K562 (cell line): ENCODE results near the gene ABAT. TPM values are rescaled to one million over a fixed set of nuclear protein-coding genes. Genes with fewer than 3 reads are reported as not detected.

ENCODE experiments used
- CHD4 ChIP-seq: fragments of 200-600 bp; sonication (generic); IDR thresholded peaks from 3 replicates; pipeline ENCODE4 v1.6.1; 2012; ENCODE audit warnings: low read depth, mild to moderate bottlenecking, mixed read lengths, low read length, inconsistent platforms; ENCODE audit not compliant: insufficient read depth, insufficient replicate concordance, poor library complexity, severe bottlenecking
- SMARCC2 ChIP-seq: fragments of 450-650 bp; IDR thresholded peaks from 2 replicates; pipeline ENCODE4 v1.6.1; 2017; ENCODE audit warnings: antibody characterized with exemption, moderate library complexity, mild to moderate bottlenecking, low read depth
- ZNF24 ChIP-seq: fragments of 450-650 bp; IDR thresholded peaks from 2 replicates; pipeline ENCODE4 v1.6.1; 2016
- polyA plus RNA-seq, 8 experiments: library from polyadenylated mRNA; depleted of rRNA in 4 of 8; stranded (reverse) in 5 of 8; unstranded in 3 of 8; fragments of >200 nt; fragmentation: Nextera tagmentation in 2 of 8; fragmentation: Illumina TruSeq in 1 of 8; extraction: Ambion mirVana in 2 of 8; extraction: Trizol in 1 of 8; gene quantifications; 2 replicates each; pipeline versions ENCODE4 v1.2.1 to v1.2.3, GENCODE V29; 2011 to 2014; ENCODE audit warnings: inconsistent platforms in 1 of 8, missing spikeins in 1 of 8
- total RNA-seq, 7 experiments: library from RNA; depleted of rRNA in 6 of 7; stranded (reverse); fragments of >200 nt in 6 of 7; fragmentation: Illumina TruSeq in 2 of 7; extraction: Trizol in 2 of 7; gene quantifications; 2 replicates each; pipeline versions ENCODE4 v1.2.1 to v1.2.3, GENCODE V29; 2011 to 2021; ENCODE audit warnings: low replicate concordance in 1 of 7
- TF ChIP-seq, protein P1 (sequence below): fragments of 250-450 bp; sonication (Bioruptor Pico); IDR thresholded peaks from 2 replicates; pipeline ENCODE4 v1.5.0; 2021; ENCODE audit warnings: mild to moderate bottlenecking, moderate library complexity
- TF ChIP-seq, protein P2 (sequence below): fragments of 250-450 bp; sonication (Bioruptor Pico); IDR thresholded peaks from 2 replicates; pipeline ENCODE4 v1.4.0; 2020

Gene ABAT
- total and polyA plus RNA-seq, 9 of the 15 experiments (the other 6 are each of a cell fraction or from before 2014, with no cell fraction given) = 0.01 to 0.49 (median 0.10) TPM

DNA sequence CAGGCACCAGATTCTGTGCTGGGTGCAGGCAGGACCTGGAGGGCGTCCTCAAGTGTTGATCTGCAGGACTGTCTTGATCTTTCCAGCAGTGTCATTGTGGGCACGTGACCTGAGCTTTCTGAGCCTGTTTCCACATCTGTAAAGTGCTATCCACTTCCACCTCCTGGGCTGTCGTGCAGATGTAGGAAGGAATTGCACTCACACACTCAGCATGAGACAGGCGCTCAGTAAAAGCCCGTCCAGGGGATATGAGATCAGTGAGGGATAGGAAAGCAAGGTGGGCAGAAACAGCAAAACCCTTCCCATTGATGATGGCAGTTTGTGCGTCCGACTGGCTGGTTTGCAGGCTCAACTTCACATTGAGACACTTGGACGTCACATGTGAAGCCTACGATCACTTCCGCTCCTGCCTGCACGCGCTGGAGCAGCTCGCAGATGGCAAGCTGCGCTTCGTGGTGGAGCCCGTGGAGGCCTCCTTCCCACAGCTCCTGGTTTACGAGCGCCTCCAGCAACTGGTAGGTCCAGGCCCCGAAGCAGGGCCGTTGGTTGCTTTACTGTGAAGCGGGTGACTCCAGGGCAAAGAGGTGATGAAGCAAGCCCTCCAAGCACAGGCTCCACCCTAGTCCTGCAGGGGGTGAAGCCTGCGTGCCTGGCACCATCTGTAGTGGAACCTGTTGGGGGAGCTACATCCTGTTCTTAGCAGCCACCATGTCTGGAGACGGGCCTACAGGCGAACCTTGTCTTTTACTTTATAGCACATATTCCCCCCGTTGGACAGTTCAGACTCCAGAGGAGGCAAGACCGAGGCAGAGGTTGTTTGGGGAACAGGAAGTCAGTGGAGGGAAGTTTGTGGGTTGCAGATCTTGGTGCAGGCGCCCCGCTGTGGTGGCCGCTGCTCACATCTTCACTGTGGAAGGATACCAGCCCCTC lies 29.9 kb upstream of the ABAT start (continued):
- TF ChIP-seq, protein P1, sequence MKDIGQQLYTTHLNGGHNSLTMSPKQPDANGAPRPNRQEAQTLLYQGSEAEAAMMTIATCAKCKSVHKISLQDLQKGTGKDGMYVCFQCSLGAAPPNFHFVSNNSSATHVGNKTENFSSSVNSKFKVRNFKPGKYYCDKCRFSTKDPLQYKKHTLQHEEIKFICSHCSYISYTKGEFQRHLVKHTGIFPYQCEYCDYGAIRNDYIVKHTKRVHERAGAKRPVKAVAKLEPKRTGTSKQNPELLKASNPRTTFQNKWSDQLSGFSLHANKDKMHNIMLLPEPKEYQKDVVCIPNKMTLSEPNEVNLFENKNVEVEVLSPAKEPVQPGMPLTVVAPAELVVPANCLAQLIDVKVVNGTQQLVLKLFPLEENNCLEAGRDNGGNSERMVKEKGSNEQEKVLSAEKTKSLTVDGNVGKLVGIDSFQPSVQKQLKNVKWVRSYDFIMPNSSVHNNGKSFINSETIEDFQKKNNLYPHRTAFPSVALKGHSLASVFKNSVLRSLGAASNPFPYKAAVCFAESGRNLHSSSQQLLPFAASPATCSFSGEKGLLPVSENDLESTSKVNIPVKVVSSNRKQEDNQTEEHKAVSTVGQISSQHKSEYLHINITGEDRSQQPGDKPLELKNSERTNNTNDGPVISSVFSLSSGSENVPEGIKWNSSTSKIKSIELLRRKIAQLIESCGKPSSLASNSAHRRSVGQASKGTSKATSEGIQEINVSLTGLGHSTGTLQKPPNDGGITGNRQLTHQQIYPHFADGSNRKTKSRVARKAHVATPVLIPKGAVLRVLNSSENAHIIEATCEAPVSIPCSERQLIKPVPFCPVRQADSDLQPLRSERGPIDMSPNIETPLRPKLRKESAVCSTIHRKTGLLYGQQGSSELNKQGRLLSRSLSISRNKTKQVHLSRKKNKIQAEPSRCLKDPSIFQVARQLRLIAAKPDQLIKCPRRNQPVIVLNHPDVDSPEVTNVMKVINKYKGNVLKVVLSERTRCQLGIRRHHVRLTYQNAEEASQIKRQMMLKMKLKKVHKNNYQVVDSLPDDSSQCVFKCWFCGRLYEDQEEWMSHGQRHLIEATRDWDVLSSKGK = no peak
- TF ChIP-seq ZNF24 (no peak), SMARCC2 (no peak), CHD4 (no peak)
- TF ChIP-seq, protein P2, sequence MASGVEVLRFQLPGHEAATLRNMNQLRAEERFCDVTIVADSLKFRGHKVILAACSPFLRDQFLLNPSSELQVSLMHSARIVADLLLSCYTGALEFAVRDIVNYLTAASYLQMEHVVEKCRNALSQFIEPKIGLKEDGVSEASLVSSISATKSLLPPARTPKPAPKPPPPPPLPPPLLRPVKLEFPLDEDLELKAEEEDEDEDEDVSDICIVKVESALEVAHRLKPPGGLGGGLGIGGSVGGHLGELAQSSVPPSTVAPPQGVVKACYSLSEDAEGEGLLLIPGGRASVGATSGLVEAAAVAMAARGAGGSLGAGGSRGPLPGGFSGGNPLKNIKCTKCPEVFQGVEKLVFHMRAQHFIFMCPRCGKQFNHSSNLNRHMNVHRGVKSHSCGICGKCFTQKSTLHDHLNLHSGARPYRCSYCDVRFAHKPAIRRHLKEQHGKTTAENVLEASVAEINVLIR (CRISPR knock-in tag) = no peak
